ENCODE measurements around the gene GAS7. TPM values are rescaled to one million over a fixed set of nuclear protein-coding genes. Genes with fewer than 3 reads are reported as not detected.

The GAS7 gene
- total RNA-seq, 1 experiment from 2014 or later: 6.0 TPM

- no peak overlapping the region for H2AFZ ChIP-seq (ENCODE audit: low read length)
- no CpG with 5 or more reads among the region's 12 CpGs for WGBS (ENCODE audit: extremely low coverage, insufficient read length, low lambda C conversion rate)
- no peak for DNase-seq
- H2BK120ac ChIP-seq (ENCODE audit: low read depth, low read length, poor library complexity, severe bottlenecking): no peak overlapping the region
- no peaks in the 10 kb centered on the region for H3K9me3 ChIP-seq (ENCODE audit: control insufficient read depth, low read depth, low read length)
- Mint-ChIP-seq H3K36me3 (ENCODE audit: insufficient read depth in 1 of 3, low read depth in 3 of 3) (no peaks in the 10 kb centered on the region; a peak in 1 of 7 replicates), H3K9me3 (no peaks in the 10 kb centered on the region), H3K27me3 (ENCODE audit: low read depth) (peaks cover 2% of the 10 kb centered on the region; the same call in 1 of the 2 replicates), H3K4me3 (no peak overlapping the region), H3K4me1 (peaks cover 3 to 5% of the 10 kb centered on the region in 2 experiments; a peak in 3 of 4 replicates), H3K27ac (no peak overlapping the region; a peak in 1 of 7 replicates)
- no peak overlapping the region for H2BK5ac ChIP-seq (ENCODE audit: insufficient read length, low read length)
- no peaks in the 10 kb centered on the region for H3K79me2 ChIP-seq (ENCODE audit: insufficient read depth, low read length)
- no peak overlapping the region for H3K56ac ChIP-seq (ENCODE audit: insufficient read length, low read depth, low read length)
- no peaks in the 10 kb centered on the region for H3K4me1 ChIP-seq (ENCODE audit: insufficient read depth, low read length)
- no peak overlapping the region for H2BK12ac ChIP-seq (ENCODE audit: insufficient read length, low read depth, low read length)
- no peak overlapping the region for H2BK20ac ChIP-seq (ENCODE audit: low read depth, low read length, poor library complexity, severe bottlenecking)
- H2BK15ac ChIP-seq (ENCODE audit: low read depth, low read length): no peak overlapping the region
- no peak overlapping the region for H3K14ac ChIP-seq (ENCODE audit: insufficient read depth, low read length)
- no peaks in the 10 kb centered on the region for H3K23me2 ChIP-seq (ENCODE audit: insufficient read length, low read depth, low read length, poor library complexity, severe bottlenecking)
- no peak overlapping the region for H3K27ac ChIP-seq (ENCODE audit: insufficient read length, low read depth, low read length)
- no peak overlapping the region for H3K4me2 ChIP-seq (ENCODE audit: insufficient read depth, insufficient read length, low read length)
- no peak overlapping the region for H3K23ac ChIP-seq (ENCODE audit: insufficient read length, low read depth, low read length)
- H3K79me1 ChIP-seq (ENCODE audit: insufficient read depth, low read depth, low read length, poor library complexity, severe bottlenecking): no peaks in the 10 kb centered on the region
- H3K18ac ChIP-seq (ENCODE audit: insufficient read length, low read depth, low read length): no peak overlapping the region
- no peaks in the 10 kb centered on the region for H3K27me3 ChIP-seq (ENCODE audit: insufficient read depth, low read length)
- no peak overlapping the region for H4K91ac ChIP-seq (ENCODE audit: insufficient read length, low read depth, low read length)
- H2AK5ac ChIP-seq (ENCODE audit: insufficient read length, low read length): no peak overlapping the region
- no peak overlapping the region for H4K8ac ChIP-seq (replicated peaks; ENCODE audit: insufficient read length, low read depth, low read length)
- no peak overlapping the region for H4K5ac ChIP-seq (ENCODE audit: insufficient read length, low read depth, low read length)
- no peak overlapping the region for H3K9ac ChIP-seq (ENCODE audit: extremely low read depth, insufficient read length, low read length)
- no peak for TF ChIP-seq CTCF (conservative IDR thresholded peaks at IDR 0.05)
- no peaks in the 10 kb centered on the region for H4K20me1 ChIP-seq (ENCODE audit: control insufficient read depth, insufficient read depth, insufficient read length)
- no peak overlapping the region for H3K4ac ChIP-seq (ENCODE audit: low read depth, low read length)
- H3T11ph ChIP-seq (ENCODE audit: low read length): no peak overlapping the region
Measured at GRCh38 chr17:10151667-10152496, 46.5 kb downstream of the GAS7 start.
